Skeletal muscle satellite cell (primary cell): ENCODE data around the gene MEG3. TPM values are rescaled to one million over a fixed set of nuclear protein-coding genes. Genes with fewer than 3 reads are reported as not detected.

ENCODE experiments used
- small RNA-seq: library from RNA; depleted of rRNA; stranded (forward); fragments of <200 nt; gene quantifications from one replicate; pipeline ENCODE3, GENCODE V24; 2012

MEG3 gene

Small RNAs within 50 kb of the gene (small RNA-seq; reads per million reads assigned to genes)
- gene AL117190.3 = not detected
- gene MIR127 = not detected
- gene MIR136 = not detected
- not detected for gene MIR2392
- gene MIR337 = 17.6 reads per million, percentile 93 among the genes with 10 or more reads in this experiment
- gene MIR431 = not detected
- gene MIR432 = not detected
- gene MIR433 = not detected
- 24.7 reads per million, percentile 94 among the genes with 10 or more reads in this experiment for gene MIR493
- gene RF01928 = not detected
- gene RF02145 = not detected
- 2.1 reads per million, percentile 67 among the genes with 10 or more reads in this experiment for gene SNORD112
